Ovary (tissue), 3 donors: ENCODE measurements around the gene SLC6A6.

ENCODE experiments used
- POLR2A ChIP-seq: fragments of 450-650 bp; IDR thresholded peaks from one replicate; pipeline ENCODE4 v1.6.1; 2017; ENCODE audit warnings: antibody characterized with exemption, mild to moderate bottlenecking, moderate library complexity
- TF ChIP-seq, protein P1 (sequence below), 3 donors: fragments of 450-650 bp in 2 of 3; fragments of 200-600 bp in 1 of 3; IDR thresholded peaks; one replicate each; pipeline versions ENCODE4 v1.5.1 to v1.8.0; 2016 to 2022; ENCODE audit warnings: antibody characterized with exemption in 3 of 3, mild to moderate bottlenecking in 1 of 3
- donor health status: DM: no; HTN: no; CAD: no.

- TF ChIP-seq, protein P1, sequence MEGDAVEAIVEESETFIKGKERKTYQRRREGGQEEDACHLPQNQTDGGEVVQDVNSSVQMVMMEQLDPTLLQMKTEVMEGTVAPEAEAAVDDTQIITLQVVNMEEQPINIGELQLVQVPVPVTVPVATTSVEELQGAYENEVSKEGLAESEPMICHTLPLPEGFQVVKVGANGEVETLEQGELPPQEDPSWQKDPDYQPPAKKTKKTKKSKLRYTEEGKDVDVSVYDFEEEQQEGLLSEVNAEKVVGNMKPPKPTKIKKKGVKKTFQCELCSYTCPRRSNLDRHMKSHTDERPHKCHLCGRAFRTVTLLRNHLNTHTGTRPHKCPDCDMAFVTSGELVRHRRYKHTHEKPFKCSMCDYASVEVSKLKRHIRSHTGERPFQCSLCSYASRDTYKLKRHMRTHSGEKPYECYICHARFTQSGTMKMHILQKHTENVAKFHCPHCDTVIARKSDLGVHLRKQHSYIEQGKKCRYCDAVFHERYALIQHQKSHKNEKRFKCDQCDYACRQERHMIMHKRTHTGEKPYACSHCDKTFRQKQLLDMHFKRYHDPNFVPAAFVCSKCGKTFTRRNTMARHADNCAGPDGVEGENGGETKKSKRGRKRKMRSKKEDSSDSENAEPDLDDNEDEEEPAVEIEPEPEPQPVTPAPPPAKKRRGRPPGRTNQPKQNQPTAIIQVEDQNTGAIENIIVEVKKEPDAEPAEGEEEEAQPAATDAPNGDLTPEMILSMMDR (IDR thresholded peaks at IDR 0.05), result no peak
- TF ChIP-seq POLR2A, result no peak
These were observed 62.1 kb downstream of the SLC6A6 start for GRCh38 chr3:14464521-14464920.
